H1 (cell line): Measurements from ENCODE around the gene CPXM2. TPM values are rescaled to one million over a fixed set of nuclear protein-coding genes. Genes with fewer than 3 reads are reported as not detected.
A peak's percentile ranks its signal among the peaks of the same experiment; 100 is the strongest.

Source experiments
- CTCF ChIA-PET: fragments of 300-600 bp; sonication (Branson Sonifier 250); formaldehyde crosslinking; loops from one replicate; lab custom pipeline; 2021; ENCODE audit not compliant: partially characterized antibody; lab: Charles Lee
- POLR2A ChIA-PET: fragments of 300-600 bp; sonication (Branson Sonifier 250); formaldehyde crosslinking; loops from one replicate; lab custom pipeline; 2021; ENCODE audit warnings: inconsistent platforms; ENCODE audit not compliant: partially characterized antibody; lab: Charles Lee
- DNase-seq, 2 experiments: peaks; one replicate each; pipeline versions ENCODE4 v3.0.0 to v3.0.0-alpha.2; 2010 to 2022; ENCODE audit warnings: low spot score in 2 of 2, low read depth in 1 of 2, mixed read lengths in 1 of 2
- FAIRE-seq: peaks from 2 replicates; lab custom pipeline; 2011; peaks lifted over from hg19 to GRCh38; lab: Jason Lieb, UNC
- H2AFZ ChIP-seq: 2 replicates; pipeline ENCODE4 v1.8.1; 2012; ENCODE audit warnings: low read length, inconsistent platforms
- H2AK5ac ChIP-seq: 2 replicates; pipeline ENCODE4 v1.6.1; 2013; ENCODE audit warnings: low read depth, low read length
- H2BK120ac ChIP-seq: replicated peaks from 2 replicates; pipeline ENCODE3; 2013; ENCODE audit warnings: low read depth, low read length, inconsistent platforms
- H2BK12ac ChIP-seq: 2 replicates; pipeline ENCODE4 v1.6.1; 2013; ENCODE audit warnings: low read depth, low read length
- H2BK15ac ChIP-seq: 2 replicates; pipeline ENCODE4 v1.6.1; 2013; ENCODE audit warnings: low read length
- H2BK20ac ChIP-seq: 2 replicates; pipeline ENCODE4 v1.6.1; 2013; ENCODE audit warnings: low read length
- H2BK5ac ChIP-seq: 2 replicates; pipeline ENCODE4 v1.6.1; 2013; ENCODE audit warnings: low read depth, low read length
- H3K14ac ChIP-seq: 2 replicates; pipeline ENCODE4 v1.6.1; 2013; ENCODE audit warnings: inconsistent platforms; ENCODE audit not compliant: insufficient read length
- H3K18ac ChIP-seq: 2 replicates; pipeline ENCODE4 v1.6.1; 2013; ENCODE audit warnings: low read length; ENCODE audit errors: extremely low read depth
- H3K23ac ChIP-seq: 2 replicates; pipeline ENCODE4 v1.6.1; 2013; ENCODE audit warnings: inconsistent platforms; ENCODE audit not compliant: insufficient read length
- H3K23me2 ChIP-seq: 2 replicates; pipeline ENCODE4 v1.6.1; 2013; ENCODE audit warnings: low read depth, low read length
- H3K27ac ChIP-seq: 2 replicates; pipeline ENCODE4 v1.6.1; 2011; ENCODE audit warnings: low read depth, low read length, inconsistent platforms
- H3K27me3 ChIP-seq, 4 experiments: replicated peaks in 1 of 4; 1 replicate in 1 of 4; 2 replicates in 3 of 4; pipeline versions ENCODE4 v1.6.1 to v1.8.1; 2011 to 2013; ENCODE audit warnings: low read length in 3 of 4, mild to moderate bottlenecking in 3 of 4, inconsistent platforms in 2 of 4, mixed read lengths in 2 of 4, moderate library complexity in 1 of 4; ENCODE audit not compliant: control insufficient read depth in 3 of 4, insufficient read depth in 3 of 4; ENCODE audit errors: extremely low read depth in 1 of 4
- H3K36me3 ChIP-seq, 4 experiments: 2 replicates each; pipeline versions ENCODE4 v1.6.1 to v1.8.1; 2011 to 2013; ENCODE audit warnings: mild to moderate bottlenecking in 4 of 4, low read length in 3 of 4, moderate library complexity in 2 of 4, control low read depth in 1 of 4, inconsistent platforms in 1 of 4; ENCODE audit not compliant: insufficient read depth in 4 of 4, control insufficient read depth in 2 of 4
- H3K4ac ChIP-seq: replicated peaks from 2 replicates; pipeline ENCODE3; 2013; ENCODE audit warnings: low read length, low read depth, mixed read lengths, inconsistent platforms; ENCODE audit not compliant: insufficient read length
- H3K4me1 ChIP-seq, 4 experiments: replicated peaks in 1 of 4; 1 replicate in 1 of 4; 2 replicates in 3 of 4; pipeline versions ENCODE4 v1.6.1 to v1.8.1; 2011 to 2013; ENCODE audit warnings: low read length in 3 of 4, inconsistent platforms in 2 of 4, mixed read lengths in 1 of 4; ENCODE audit not compliant: insufficient read depth in 4 of 4, control insufficient read depth in 3 of 4
- H3K4me2 ChIP-seq, 2 experiments: 2 replicates each; pipeline versions ENCODE4 v1.6.1 to v1.8.1; 2011 to 2013; ENCODE audit warnings: low read depth in 2 of 2, low read length in 2 of 2, control low read depth in 1 of 2, inconsistent platforms in 1 of 2, mild to moderate bottlenecking in 1 of 2; ENCODE audit not compliant: insufficient read depth in 1 of 2
- H3K4me3 ChIP-seq, 4 experiments: fragments of 200-600, 300-600 bp in 1 of 4; sonication (generic), shearing (Covaris generic), sonication (Bioruptor Twin) in 1 of 4; 2 replicates each; pipeline versions ENCODE4 v1.5.1 to v1.8.1; 2011 to 2016; ENCODE audit warnings: low read length in 4 of 4, low read depth in 3 of 4, control low read depth in 2 of 4, inconsistent platforms in 2 of 4, mild to moderate bottlenecking in 2 of 4, mixed read lengths in 1 of 4, moderate library complexity in 1 of 4; ENCODE audit not compliant: insufficient read depth in 2 of 4; ENCODE audit errors: extremely low read depth in 1 of 4
- H3K56ac ChIP-seq: replicated peaks from 2 replicates; pipeline ENCODE3; 2013; ENCODE audit warnings: low read depth, mild to moderate bottlenecking, mixed read lengths, low read length, inconsistent platforms; ENCODE audit not compliant: insufficient read length
- H3K79me1 ChIP-seq: 2 replicates; pipeline ENCODE4 v1.6.1; 2013; ENCODE audit warnings: low read depth, low read length, control low read depth
- H3K79me2 ChIP-seq, 2 experiments: 2 replicates each; pipeline versions ENCODE4 v1.6.1 to v1.8.1; 2012 to 2013; ENCODE audit warnings: low read length in 2 of 2, mild to moderate bottlenecking in 2 of 2, inconsistent platforms in 1 of 2; ENCODE audit not compliant: insufficient read depth in 2 of 2, control insufficient read depth in 1 of 2
- H3K9ac ChIP-seq, 4 experiments: replicated peaks in 1 of 4; 1 replicate in 1 of 4; 2 replicates in 3 of 4; pipeline versions ENCODE4 v1.6.1 to v1.8.1; 2011 to 2013; ENCODE audit warnings: low read depth in 3 of 4, low read length in 3 of 4, control low read depth in 2 of 4, mild to moderate bottlenecking in 2 of 4, moderate library complexity in 2 of 4, inconsistent platforms in 1 of 4; ENCODE audit errors: extremely low read depth in 1 of 4
- H3K9me3 ChIP-seq, 2 experiments: 2 replicates each; pipeline versions ENCODE4 v1.6.1 to v1.8.1; 2012 to 2013; ENCODE audit warnings: mild to moderate bottlenecking in 2 of 2, moderate library complexity in 2 of 2, control low read depth in 1 of 2, inconsistent platforms in 1 of 2, low read depth in 1 of 2, low read length in 1 of 2, mixed read lengths in 1 of 2; ENCODE audit not compliant: insufficient read depth in 2 of 2
- H4K20me1 ChIP-seq, 2 experiments: replicated peaks in 1 of 2; 2 replicates each; pipeline versions ENCODE3 to v1.8.1; 2011 to 2013; ENCODE audit warnings: inconsistent platforms in 2 of 2, low read length in 2 of 2, mild to moderate bottlenecking in 1 of 2; ENCODE audit not compliant: insufficient read depth in 2 of 2, control insufficient read depth in 1 of 2
- H4K5ac ChIP-seq: 2 replicates; pipeline ENCODE4 v1.6.1; 2013; ENCODE audit warnings: low read length, low read depth, mixed read lengths, inconsistent platforms; ENCODE audit not compliant: insufficient read length
- H4K8ac ChIP-seq: 2 replicates; pipeline ENCODE4 v1.8.0; 2013; ENCODE audit warnings: mild to moderate bottlenecking, moderate library complexity, low read length, inconsistent platforms; ENCODE audit not compliant: insufficient read depth; ENCODE audit errors: extremely low read depth
- H4K91ac ChIP-seq: replicated peaks from 2 replicates; pipeline ENCODE3; 2013; ENCODE audit warnings: low read length, mixed read lengths, inconsistent platforms; ENCODE audit not compliant: insufficient read length
- ASH2L ChIP-seq: fragments of 200-600, 300-600 bp; sonication (generic); IDR thresholded peaks from one replicate; pipeline ENCODE4 v1.7.1; 2017; ENCODE audit warnings: low read length
- ATF3 ChIP-seq: IDR thresholded peaks from 2 replicates; pipeline ENCODE4 v1.6.1; 2011; ENCODE audit warnings: low read depth, mild to moderate bottlenecking, low read length; ENCODE audit not compliant: insufficient read depth
- BRCA1 ChIP-seq: IDR thresholded peaks from 2 replicates; pipeline ENCODE4 v1.6.1; 2012; ENCODE audit warnings: low read depth, low read length, improper control_type of control experiment
- CREB1 ChIP-seq: IDR thresholded peaks from 2 replicates; pipeline ENCODE4 v1.6.1; 2012; ENCODE audit warnings: inconsistent platforms
- EGR1 ChIP-seq: IDR thresholded peaks from 2 replicates; pipeline ENCODE4 v1.6.1; 2011; ENCODE audit warnings: low read depth, low read length, borderline replicate concordance
- JUN ChIP-seq: IDR thresholded peaks from 2 replicates; pipeline ENCODE4 v1.6.1; 2011; ENCODE audit warnings: low read depth, mild to moderate bottlenecking, improper control_type of control experiment, low read length
- JUND ChIP-seq: IDR thresholded peaks from 2 replicates; pipeline ENCODE4 v1.6.1; 2011; ENCODE audit warnings: mild to moderate bottlenecking, improper control_type of control experiment, low read length
- PHF8 ChIP-seq: fragments of 200-600 bp; sonication (generic); conservative IDR thresholded peaks from 2 replicates; pipeline ENCODE4 v1.7.1; 2012; ENCODE audit warnings: low read depth, mild to moderate bottlenecking, inconsistent platforms, low read length, moderate library complexity
- POLR2AphosphoS5 ChIP-seq: IDR thresholded peaks from 2 replicates; pipeline ENCODE4 v1.6.1; 2011; ENCODE audit warnings: low read depth, low read length
- RAD21 ChIP-seq, 2 experiments: IDR thresholded peaks in 1 of 2; conservative IDR thresholded peaks in 1 of 2; 2 replicates each; pipeline ENCODE4 v1.6.1; 2011; ENCODE audit warnings: low read depth in 2 of 2, low read length in 2 of 2, improper control_type of control experiment in 1 of 2, inconsistent platforms in 1 of 2, mild to moderate bottlenecking in 1 of 2, moderate library complexity in 1 of 2
- RFX5 ChIP-seq: IDR thresholded peaks from 2 replicates; pipeline ENCODE4 v1.6.1; 2011; ENCODE audit warnings: low read depth, low read length, improper control_type of control experiment, borderline replicate concordance
- SP4 ChIP-seq: IDR thresholded peaks from 2 replicates; pipeline ENCODE4 v1.6.1; 2012; ENCODE audit warnings: low read length, inconsistent platforms
- SUZ12 ChIP-seq: fragments of 200-600 bp; sonication (generic); IDR thresholded peaks from 2 replicates; pipeline ENCODE4 v1.6.1; 2012; ENCODE audit warnings: mild to moderate bottlenecking, inconsistent platforms, low read length, moderate library complexity, mixed read lengths
- YY1 ChIP-seq: IDR thresholded peaks from 2 replicates; pipeline ENCODE4 v1.6.1; 2011; ENCODE audit warnings: low read depth, mild to moderate bottlenecking, low read length
- WGBS, 2 experiments: shearing (Covaris generic) in 1 of 2; methylation state at CpG; one replicate each; pipeline versions ENCODE4 v1.1.6 to v1.1.7; 2013 to 2015; ENCODE audit warnings: low lambda C conversion rate in 2 of 2, mixed read lengths in 2 of 2, inconsistent platforms in 1 of 2, low coverage in 1 of 2, missing lambda C conversion rate in 1 of 2; ENCODE audit not compliant: insufficient replicate concordance in 2 of 2, insufficient coverage in 1 of 2, insufficient read length in 1 of 2; ENCODE audit errors: extremely low coverage in 1 of 2, missing lambda C conversion rate in 1 of 2; 5-methylcytosine and 5-hydroxymethylcytosine counted together
- polyA plus RNA-seq, 7 experiments: library from polyadenylated mRNA; depleted of rRNA in 3 of 7; stranded (reverse) in 5 of 7; unstranded in 2 of 7; fragments of >200 nt in 5 of 7; fragments of 200-250 nt in 2 of 7; gene quantifications; 1 replicate in 5 of 7; 2 replicates in 1 of 7; 4 replicates in 1 of 7; pipeline versions ENCODE4 v1.2.1 to v1.2.3, GENCODE V29; 2011 to 2013; ENCODE audit warnings: missing spikeins in 2 of 7, mixed read lengths in 2 of 7
- total RNA-seq: library from RNA; stranded (reverse); fragmentation: NEBNext Ultra II Directional; extraction: Animal tissue kit (Norgen Biotek cat#: 25700); gene quantifications from 2 replicates; pipeline ENCODE4 v1.2.1, GENCODE V29; 2021

The CPXM2 gene
- total and polyA plus RNA-seq, 2 of the 8 experiments (the other 6 are each of a cell fraction or from before 2014, with no cell fraction given) = 2.4 to 2.9 TPM

- Histone ChIP-seq H2AK5ac (no peak overlapping the region), H3K4ac (no peak overlapping the region), H3K4me3 (no peak overlapping the region), H3K14ac (no peak overlapping the region), H3K4me2 (no peak overlapping the region), H3K56ac (no peak overlapping the region), H3K79me1 (no peaks in the 10 kb centered on the region), H4K8ac (peak overlapping the region; percentile 66; the same call in 1 of the 2 replicates), H4K20me1 (no peaks in the 10 kb centered on the region), H3K18ac (no peak overlapping the region), H3K36me3 (no peaks in the 10 kb centered on the region), H3K23me2 (no peaks in the 10 kb centered on the region), H3K9ac (no peak overlapping the region), H3K9me3 (no peaks in the 10 kb centered on the region), H2BK5ac (no peak overlapping the region), H2BK120ac (no peak overlapping the region), H3K79me2 (no peaks in the 10 kb centered on the region), H4K5ac (no peak overlapping the region), H3K27ac (no peak overlapping the region), H4K91ac (no peak overlapping the region), H2AFZ (no peak overlapping the region), H2BK12ac (no peak overlapping the region), H3K23ac (no peak overlapping the region), H2BK15ac (no peak overlapping the region), H2BK20ac (no peak overlapping the region), H3K27me3 (peaks cover 0 to 9% (median 9%) of the 10 kb centered on the region in 4 experiments; a peak in 3 of 7 replicates), H3K4me1 (peaks cover 4 to 15% (median 10%) of the 10 kb centered on the region in 4 experiments; a peak in 6 of 7 replicates)
- ChIA-PET CTCF (interaction anchor here (1.0 to 1.6 kb wide), 5 partner anchors 10 to 210 kb away, joined by 3 to 5 read pairs (median 4); no protein-coding TSS in a partner anchor), POLR2A (no interaction called here)
- WGBS, 2 experiments = 89% methylated on average over 3 of the region's 3 CpGs; no CpG with 5 or more reads in 1 of the 2 experiments
- DNase-seq (no peak), FAIRE-seq (no peak)
- TF ChIP-seq ATF3 (no peak), JUND (no peak), SP4 (no peak), JUN (no peak), RFX5 (no peak), CREB1 (no peak), SUZ12 (no peak), ASH2L (no peak), EGR1 (no peak), RAD21 (IDR thresholded peaks at IDR 0.05 in 1 of 2, conservative IDR thresholded peaks at IDR 0.05 in 1 of 2; ENCODE audit: low read depth in 2 of 2, low read length in 2 of 2) (no peak), BRCA1 (no peak), YY1 (no peak), PHF8 (no peak), POLR2AphosphoS5 (no peak)
These were observed 108.3 kb downstream of the CPXM2 start for GRCh38 chr10:123783296-123783695.
